GM12865 (cell line): Measurements from ENCODE around the gene NCBP2L.

Experiments used
- DNase-seq: peaks from one replicate; pipeline ENCODE4 v3.0.0; 2010; ENCODE audit warnings: low read depth
- H3K4me3 ChIP-seq: 2 replicates; pipeline ENCODE4 v1.5.1; 2011; ENCODE audit warnings: mild to moderate bottlenecking, low read depth, low read length, control low read depth
- TF ChIP-seq, protein P1 (sequence below): IDR thresholded peaks from 2 replicates; pipeline ENCODE4 v1.5.1; 2011; ENCODE audit warnings: low read length, control low read depth, low read depth, inconsistent platforms; ENCODE audit not compliant: insufficient read depth; ENCODE audit errors: missing control alignments

Gene NCBP2L

DNA sequence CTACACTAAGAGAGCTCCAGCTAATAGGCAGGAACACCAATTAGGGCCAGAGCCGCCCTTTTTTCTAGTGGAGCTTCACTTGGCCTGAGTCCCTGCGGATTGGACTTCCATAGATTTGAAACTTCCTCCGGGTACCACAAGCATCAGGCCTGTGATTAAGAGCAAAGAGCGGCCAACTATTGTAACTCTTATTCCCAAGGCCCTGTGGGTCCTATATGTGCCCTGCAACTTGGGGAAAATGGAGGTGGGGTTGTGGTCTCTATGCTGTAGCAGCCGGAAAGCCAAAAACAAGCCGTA is at the start of gene NCBP2L:
NCBP2L (plus strand) TSS at position 198 of the 297 bp plus-strand sequence. CDS start 16,488 bp downstream, outside the sequence.
- TF ChIP-seq, protein P1, sequence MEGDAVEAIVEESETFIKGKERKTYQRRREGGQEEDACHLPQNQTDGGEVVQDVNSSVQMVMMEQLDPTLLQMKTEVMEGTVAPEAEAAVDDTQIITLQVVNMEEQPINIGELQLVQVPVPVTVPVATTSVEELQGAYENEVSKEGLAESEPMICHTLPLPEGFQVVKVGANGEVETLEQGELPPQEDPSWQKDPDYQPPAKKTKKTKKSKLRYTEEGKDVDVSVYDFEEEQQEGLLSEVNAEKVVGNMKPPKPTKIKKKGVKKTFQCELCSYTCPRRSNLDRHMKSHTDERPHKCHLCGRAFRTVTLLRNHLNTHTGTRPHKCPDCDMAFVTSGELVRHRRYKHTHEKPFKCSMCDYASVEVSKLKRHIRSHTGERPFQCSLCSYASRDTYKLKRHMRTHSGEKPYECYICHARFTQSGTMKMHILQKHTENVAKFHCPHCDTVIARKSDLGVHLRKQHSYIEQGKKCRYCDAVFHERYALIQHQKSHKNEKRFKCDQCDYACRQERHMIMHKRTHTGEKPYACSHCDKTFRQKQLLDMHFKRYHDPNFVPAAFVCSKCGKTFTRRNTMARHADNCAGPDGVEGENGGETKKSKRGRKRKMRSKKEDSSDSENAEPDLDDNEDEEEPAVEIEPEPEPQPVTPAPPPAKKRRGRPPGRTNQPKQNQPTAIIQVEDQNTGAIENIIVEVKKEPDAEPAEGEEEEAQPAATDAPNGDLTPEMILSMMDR, result no peak
- DNase-seq, result no peak
- peak within 1 kb of the TSS; percentile 50 for H3K4me3 ChIP-seq

DNA sequence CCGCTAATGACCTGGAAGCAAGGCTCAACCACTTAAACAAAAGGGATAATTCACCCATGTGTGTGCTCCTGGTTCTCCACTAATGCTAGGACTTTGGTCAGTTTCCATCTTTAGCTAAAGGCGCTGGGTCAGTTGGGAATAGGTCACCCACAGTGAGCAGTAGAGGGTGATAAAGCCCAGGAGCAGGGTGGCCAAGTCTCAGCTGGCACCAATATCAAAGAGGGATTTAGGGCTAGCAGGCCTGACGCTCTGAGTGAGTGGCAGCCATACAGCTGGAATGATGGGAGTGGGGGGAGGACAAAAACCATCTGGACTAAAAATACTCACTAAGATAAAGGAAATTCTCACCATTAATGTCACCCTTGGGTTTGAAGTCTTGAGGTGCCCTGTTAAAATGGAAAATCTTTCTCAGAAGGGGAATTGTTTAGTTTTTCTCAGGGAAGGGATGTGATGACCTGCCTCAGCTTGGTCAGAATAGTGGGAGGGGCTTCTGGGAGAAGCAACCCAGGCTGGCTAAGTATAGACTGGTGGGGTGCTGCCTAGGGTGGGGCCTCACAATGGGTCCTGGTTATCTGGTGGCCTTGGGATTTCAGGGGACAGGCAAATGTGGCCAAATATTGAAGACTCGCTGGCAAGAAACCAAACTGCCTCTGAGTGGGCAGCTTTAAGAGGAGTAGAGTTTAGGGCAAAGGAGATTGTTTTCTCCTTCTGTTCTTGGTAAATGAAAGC is 49.0 kb upstream of the NCBP2L start:
- TF ChIP-seq, protein P1, result no peak
- H3K4me3 ChIP-seq, result no peak overlapping the region
- DNase-seq, result no peak

DNA sequence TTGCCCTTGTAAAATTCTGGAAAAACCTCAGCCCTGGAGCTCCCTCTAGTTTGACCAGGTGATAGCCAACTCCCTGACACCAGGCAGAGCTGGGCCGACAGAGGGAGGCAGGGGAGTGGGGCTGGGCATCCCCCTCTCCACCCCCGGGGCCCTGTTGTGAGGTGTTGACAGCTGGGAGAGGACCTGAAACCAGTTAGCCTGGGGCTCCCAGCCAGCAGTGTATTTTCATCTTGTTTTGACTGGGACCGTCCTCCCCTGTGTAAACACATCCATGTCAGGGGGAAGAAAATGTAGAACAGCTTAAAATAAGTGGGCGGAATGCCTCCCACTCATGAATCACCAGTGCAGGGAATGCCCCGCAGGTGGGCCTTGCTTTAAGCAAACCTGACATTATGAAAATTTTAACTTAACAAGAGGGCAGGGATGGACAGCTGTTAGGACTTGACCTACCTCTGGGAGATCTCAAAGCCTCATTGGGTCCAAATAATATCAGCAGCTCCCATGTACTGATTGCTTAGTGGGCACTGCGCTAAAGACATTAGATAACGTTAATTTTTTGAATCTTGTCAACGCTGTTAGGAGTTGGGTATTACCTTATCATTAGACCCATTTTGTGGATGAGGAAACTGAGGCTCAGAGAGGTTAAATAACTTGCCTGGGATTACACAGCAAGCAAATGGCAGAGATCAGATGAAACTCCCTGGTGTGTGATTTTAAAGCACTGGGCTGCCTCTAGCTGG is 47.8 kb upstream of the NCBP2L start:
- H3K4me3 ChIP-seq, result no peak overlapping the region
- peak; percentile 38 for DNase-seq
- TF ChIP-seq, protein P1, result no peak

DNA sequence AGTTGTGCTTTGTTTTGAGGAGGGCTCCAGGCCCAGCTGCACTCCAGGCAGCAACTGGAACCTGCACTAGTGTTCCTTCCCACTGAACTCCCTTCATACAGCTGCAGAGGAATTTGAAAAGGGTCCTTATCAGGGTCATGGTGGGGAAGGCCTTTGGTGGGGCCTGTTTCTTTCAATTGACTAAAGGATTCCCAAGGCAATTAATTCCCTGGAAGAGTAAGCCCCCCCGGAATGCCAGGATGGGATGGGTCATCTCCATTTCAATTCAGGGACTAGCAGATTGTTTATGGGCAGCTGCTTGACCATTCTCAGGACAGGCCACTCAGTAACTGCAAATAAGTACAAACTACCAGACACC is 47.3 kb upstream of the NCBP2L start:
- TF ChIP-seq, protein P1, result no peak
- no peak overlapping the region for H3K4me3 ChIP-seq
- no peak for DNase-seq

DNA sequence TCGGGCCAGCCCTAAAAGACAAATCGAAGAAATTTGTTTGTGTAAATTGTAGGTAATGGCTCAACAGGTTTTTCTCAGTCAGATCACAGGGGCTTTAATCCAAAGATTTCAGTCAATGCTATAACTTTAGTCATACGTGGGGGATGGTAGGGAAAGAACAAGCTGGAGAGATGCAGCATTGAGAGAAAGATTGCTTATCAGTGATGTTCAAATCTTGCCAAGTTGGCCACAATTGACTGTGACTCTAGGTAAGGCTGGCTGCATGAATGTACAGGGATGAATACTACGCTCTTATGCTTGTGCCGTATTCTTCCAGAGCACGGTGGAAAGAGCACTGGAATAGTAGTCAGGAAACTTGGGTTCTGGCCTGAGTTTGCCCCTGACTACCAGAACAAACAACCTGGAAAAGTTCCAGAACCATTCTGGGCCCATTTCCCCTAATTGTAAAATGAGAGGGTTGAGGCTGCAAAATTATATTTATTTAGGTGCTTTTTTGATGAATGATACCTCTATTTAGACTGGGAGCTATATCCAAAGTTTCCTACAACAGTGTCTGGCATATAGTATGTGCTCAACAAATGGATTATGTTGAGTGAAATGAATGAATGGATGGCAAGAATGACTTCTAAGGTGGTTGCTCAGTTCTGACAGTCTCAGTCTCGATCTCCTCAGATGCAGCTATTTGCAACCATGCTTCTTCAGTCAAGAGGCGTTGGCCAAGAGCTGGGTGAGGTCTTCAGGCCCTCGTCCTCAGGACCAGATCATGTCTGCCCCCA is 46.4 kb upstream of the NCBP2L start:
- H3K4me3 ChIP-seq, result no peak overlapping the region
- TF ChIP-seq, protein P1, result no peak

DNA sequence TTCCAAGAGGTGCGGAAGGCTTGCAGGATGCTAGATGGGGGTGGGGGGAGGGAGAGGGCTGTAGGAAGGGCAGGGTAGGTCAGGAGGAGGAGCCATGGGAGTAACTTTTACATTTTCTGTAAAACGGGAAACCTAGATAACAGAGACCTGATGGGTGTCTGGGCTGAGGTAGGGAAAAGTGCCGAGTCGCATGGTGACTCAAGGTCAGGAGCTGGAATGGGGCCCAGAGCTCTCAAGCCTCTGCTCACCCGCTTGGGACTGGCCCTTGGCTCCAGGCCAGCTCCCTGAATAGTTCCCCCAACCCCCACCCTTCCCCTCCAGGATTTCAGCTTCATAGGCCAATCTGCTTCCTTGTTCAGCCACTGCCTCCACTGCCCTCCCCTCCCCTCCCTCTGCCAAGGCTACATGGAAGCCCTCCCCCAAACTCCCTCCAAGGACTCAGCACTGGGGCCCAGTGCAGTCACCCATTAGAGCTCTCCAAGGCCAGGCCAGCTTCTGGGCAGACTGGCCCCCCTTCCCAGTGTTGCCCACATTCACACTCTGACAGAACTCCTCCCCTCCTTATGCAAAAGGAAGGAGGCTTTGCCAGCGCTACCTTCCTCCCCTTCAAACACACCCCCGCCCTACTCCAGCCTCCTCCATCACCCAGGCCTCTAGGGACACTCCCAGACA is 45.6 kb upstream of the NCBP2L start:
- no peak for DNase-seq
- TF ChIP-seq, protein P1, result no peak
- H3K4me3 ChIP-seq, result no peak overlapping the region

More for the DNA sequence above, 46.4 kb upstream of the NCBP2L start:
- DNase-seq, result no peak
